ENCODE results near the gene PRKACB. TPM values are rescaled to one million over a fixed set of nuclear protein-coding genes. Genes with fewer than 3 reads are reported as not detected.

Gene PRKACB
- total and polyA plus RNA-seq, 2 experiments from 2014 or later = 14.6 to 28.0 TPM

DNA sequence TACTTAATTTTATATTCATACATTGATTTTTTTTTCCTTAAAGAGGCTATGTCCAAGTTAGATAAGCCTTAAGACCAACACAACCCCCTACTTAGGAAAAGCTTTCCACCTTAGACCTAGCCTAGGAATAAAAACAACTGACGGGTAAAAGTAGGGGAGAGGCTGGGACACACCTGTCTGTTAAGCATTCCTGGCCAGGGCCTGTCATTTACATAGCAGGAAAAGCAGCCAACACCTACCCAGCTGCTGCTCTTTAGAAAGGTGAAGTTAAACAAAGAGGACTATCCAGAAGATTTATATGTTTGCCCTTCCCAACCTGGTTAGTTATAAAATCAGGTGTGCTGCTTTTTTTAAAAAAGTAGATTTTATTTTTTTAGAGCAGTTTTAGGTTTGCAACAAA is 128.3 kb downstream of the PRKACB start:
- peak; percentile 95 for ATAC-seq
- H3K36me3 Mint-ChIP-seq (ENCODE audit: low read depth) = no peaks in the 10 kb centered on the region
- H3K4me3 Mint-ChIP-seq = no peak overlapping the region
- Histone ChIP-seq H3K4me2 (peak overlapping the region; percentile 29; the same call in 1 of the 2 replicates), H3K27ac (ENCODE audit: low read depth) (no peak overlapping the region), H3K36me3 (ENCODE audit: insufficient read depth) (no peaks in the 10 kb centered on the region), H3K79me2 (replicated peaks; ENCODE audit: insufficient read depth) (no peaks in the 10 kb centered on the region), H3K4me3 (no peak overlapping the region), H3K9me2 (ENCODE audit: insufficient read depth) (no peaks in the 10 kb centered on the region), H3K27me3 (ENCODE audit: insufficient read depth) (no peaks in the 10 kb centered on the region), H3K4me1 (ENCODE audit: insufficient read depth) (peaks cover 20% of the 10 kb centered on the region), H4K20me1 (replicated peaks; ENCODE audit: insufficient read depth) (no peaks in the 10 kb centered on the region), H3F3A (replicated peaks; ENCODE audit: low read depth) (no peaks in the 10 kb centered on the region), H2AFZ (no peak overlapping the region)
- TF ChIP-seq EZH2 (IDR thresholded peaks at IDR 0.05; ENCODE audit: low read depth, unreplicated experiment) (no peak), NANOG (IDR thresholded peaks at IDR 0.05; ENCODE audit: borderline replicate concordance) (no peak)
- TF ChIP-seq, protein P1, sequence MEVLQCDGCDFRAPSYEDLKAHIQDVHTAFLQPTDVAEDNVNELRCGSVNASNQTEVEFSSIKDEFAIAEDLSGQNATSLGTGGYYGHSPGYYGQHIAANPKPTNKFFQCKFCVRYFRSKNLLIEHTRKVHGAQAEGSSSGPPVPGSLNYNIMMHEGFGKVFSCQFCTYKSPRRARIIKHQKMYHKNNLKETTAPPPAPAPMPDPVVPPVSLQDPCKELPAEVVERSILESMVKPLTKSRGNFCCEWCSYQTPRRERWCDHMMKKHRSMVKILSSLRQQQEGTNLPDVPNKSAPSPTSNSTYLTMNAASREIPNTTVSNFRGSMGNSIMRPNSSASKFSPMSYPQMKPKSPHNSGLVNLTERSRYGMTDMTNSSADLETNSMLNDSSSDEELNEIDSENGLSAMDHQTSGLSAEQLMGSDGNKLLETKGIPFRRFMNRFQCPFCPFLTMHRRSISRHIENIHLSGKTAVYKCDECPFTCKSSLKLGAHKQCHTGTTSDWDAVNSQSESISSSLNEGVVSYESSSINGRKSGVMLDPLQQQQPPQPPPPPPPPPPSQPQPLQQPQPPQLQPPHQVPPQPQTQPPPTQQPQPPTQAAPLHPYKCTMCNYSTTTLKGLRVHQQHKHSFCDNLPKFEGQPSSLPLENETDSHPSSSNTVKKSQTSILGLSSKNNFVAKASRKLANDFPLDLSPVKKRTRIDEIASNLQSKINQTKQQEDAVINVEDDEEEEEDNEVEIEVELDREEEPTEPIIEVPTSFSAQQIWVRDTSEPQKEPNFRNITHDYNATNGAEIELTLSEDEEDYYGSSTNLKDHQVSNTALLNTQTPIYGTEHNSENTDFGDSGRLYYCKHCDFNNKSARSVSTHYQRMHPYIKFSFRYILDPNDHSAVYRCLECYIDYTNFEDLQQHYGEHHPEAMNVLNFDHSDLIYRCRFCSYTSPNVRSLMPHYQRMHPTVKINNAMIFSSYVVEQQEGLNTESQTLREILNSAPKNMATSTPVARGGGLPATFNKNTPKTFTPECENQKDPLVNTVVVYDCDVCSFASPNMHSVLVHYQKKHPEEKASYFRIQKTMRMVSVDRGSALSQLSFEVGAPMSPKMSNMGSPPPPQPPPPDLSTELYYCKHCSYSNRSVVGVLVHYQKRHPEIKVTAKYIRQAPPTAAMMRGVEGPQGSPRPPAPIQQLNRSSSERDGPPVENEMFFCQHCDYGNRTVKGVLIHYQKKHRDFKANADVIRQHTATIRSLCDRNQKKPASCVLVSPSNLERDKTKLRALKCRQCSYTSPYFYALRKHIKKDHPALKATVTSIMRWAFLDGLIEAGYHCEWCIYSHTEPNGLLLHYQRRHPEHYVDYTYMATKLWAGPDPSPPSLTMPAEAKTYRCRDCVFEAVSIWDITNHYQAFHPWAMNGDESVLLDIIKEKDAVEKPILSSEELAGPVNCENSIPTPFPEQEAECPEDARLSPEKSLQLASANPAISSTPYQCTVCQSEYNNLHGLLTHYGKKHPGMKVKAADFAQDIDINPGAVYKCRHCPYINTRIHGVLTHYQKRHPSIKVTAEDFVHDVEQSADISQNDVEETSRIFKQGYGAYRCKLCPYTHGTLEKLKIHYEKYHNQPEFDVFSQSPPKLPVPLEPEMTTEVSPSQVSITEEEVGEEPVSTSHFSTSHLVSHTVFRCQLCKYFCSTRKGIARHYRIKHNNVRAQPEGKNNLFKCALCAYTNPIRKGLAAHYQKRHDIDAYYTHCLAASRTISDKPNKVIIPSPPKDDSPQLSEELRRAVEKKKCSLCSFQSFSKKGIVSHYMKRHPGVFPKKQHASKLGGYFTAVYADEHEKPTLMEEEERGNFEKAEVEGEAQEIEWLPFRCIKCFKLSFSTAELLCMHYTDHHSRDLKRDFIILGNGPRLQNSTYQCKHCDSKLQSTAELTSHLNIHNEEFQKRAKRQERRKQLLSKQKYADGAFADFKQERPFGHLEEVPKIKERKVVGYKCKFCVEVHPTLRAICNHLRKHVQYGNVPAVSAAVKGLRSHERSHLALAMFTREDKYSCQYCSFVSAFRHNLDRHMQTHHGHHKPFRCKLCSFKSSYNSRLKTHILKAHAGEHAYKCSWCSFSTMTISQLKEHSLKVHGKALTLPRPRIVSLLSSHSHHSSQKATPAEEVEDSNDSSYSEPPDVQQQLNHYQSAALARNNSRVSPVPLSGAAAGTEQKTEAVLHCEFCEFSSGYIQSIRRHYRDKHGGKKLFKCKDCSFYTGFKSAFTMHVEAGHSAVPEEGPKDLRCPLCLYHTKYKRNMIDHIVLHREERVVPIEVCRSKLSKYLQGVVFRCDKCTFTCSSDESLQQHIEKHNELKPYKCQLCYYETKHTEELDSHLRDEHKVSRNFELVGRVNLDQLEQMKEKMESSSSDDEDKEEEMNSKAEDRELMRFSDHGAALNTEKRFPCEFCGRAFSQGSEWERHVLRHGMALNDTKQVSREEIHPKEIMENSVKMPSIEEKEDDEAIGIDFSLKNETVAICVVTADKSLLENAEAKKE (CRISPR knock-in tag; IDR thresholded peaks at IDR 0.05) = no peak
- TF ChIP-seq, protein P2, sequence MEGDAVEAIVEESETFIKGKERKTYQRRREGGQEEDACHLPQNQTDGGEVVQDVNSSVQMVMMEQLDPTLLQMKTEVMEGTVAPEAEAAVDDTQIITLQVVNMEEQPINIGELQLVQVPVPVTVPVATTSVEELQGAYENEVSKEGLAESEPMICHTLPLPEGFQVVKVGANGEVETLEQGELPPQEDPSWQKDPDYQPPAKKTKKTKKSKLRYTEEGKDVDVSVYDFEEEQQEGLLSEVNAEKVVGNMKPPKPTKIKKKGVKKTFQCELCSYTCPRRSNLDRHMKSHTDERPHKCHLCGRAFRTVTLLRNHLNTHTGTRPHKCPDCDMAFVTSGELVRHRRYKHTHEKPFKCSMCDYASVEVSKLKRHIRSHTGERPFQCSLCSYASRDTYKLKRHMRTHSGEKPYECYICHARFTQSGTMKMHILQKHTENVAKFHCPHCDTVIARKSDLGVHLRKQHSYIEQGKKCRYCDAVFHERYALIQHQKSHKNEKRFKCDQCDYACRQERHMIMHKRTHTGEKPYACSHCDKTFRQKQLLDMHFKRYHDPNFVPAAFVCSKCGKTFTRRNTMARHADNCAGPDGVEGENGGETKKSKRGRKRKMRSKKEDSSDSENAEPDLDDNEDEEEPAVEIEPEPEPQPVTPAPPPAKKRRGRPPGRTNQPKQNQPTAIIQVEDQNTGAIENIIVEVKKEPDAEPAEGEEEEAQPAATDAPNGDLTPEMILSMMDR (conservative IDR thresholded peaks at IDR 0.05; ENCODE audit: low read depth in 2 of 2) = no peak
- H3K27me3 Mint-ChIP-seq (ENCODE audit: insufficient read depth, low read depth, poor library complexity) = no peaks in the 10 kb centered on the region
- H3K4me1 Mint-ChIP-seq = peaks cover 24% of the 10 kb centered on the region
- no peak overlapping the region for H3K27ac Mint-ChIP-seq
- peak; percentile 78 for DNase-seq (ENCODE audit: low spot score)
- H3K9me3 Mint-ChIP-seq = no peaks in the 10 kb centered on the region

Data from GM23338 (cell line).